Trophoblast cell (in vitro differentiated cells and primary cell): ENCODE measurements around the gene DLG2.
"Not testable (repeated sequence)": the region's sequence is repeated elsewhere in the genome, so short reads cannot be mapped to it uniquely, and the experiment has no call there.

Experiments
- DNase-seq, 2 donors: peaks; one replicate each; pipeline ENCODE4 v3.0.0-alpha.2; 2016
- H2AFZ ChIP-seq: 2 replicates; pipeline ENCODE4 v1.6.1; 2013; ENCODE audit warnings: low read length, moderate library complexity, mild to moderate bottlenecking; ENCODE audit not compliant: insufficient read depth, poor library complexity
- H2AK5ac ChIP-seq: 2 replicates; pipeline ENCODE4 v1.6.1; 2013; ENCODE audit warnings: mild to moderate bottlenecking, low read length
- H2BK120ac ChIP-seq: 2 replicates; pipeline ENCODE4 v1.6.1; 2013; ENCODE audit warnings: low read length, mild to moderate bottlenecking, moderate library complexity; ENCODE audit not compliant: insufficient read depth, poor library complexity
- H2BK12ac ChIP-seq: 2 replicates; pipeline ENCODE4 v1.6.1; 2013; ENCODE audit warnings: mild to moderate bottlenecking, low read length, moderate library complexity
- H2BK5ac ChIP-seq: 2 replicates; pipeline ENCODE4 v1.6.1; 2013; ENCODE audit warnings: low read length, low read depth, moderate library complexity, mild to moderate bottlenecking; ENCODE audit not compliant: poor library complexity
- H3K14ac ChIP-seq: 2 replicates; pipeline ENCODE4 v1.6.1; 2013; ENCODE audit warnings: mild to moderate bottlenecking, low read length
- H3K18ac ChIP-seq: 2 replicates; pipeline ENCODE4 v1.6.1; 2013; ENCODE audit warnings: mild to moderate bottlenecking, low read length
- H3K23ac ChIP-seq: 2 replicates; pipeline ENCODE4 v1.6.1; 2013; ENCODE audit warnings: low read length
- H3K27ac ChIP-seq: 2 replicates; pipeline ENCODE4 v1.5.1; 2013; ENCODE audit warnings: low read depth, mild to moderate bottlenecking, inconsistent platforms, low read length, moderate library complexity
- H3K27me3 ChIP-seq: 2 replicates; pipeline ENCODE4 v1.6.1; 2013; ENCODE audit warnings: inconsistent platforms, mild to moderate bottlenecking, low read length, moderate library complexity; ENCODE audit not compliant: insufficient read depth
- H3K36me3 ChIP-seq, 2 experiments: 1 replicate in 1 of 2; 2 replicates in 1 of 2; pipeline ENCODE4 v1.6.1; 2013; ENCODE audit warnings: low read length in 2 of 2, mild to moderate bottlenecking in 2 of 2, moderate library complexity in 1 of 2; ENCODE audit not compliant: insufficient read depth in 2 of 2, control insufficient read depth in 1 of 2
- H3K4ac ChIP-seq: 2 replicates; pipeline ENCODE4 v1.6.1; 2013; ENCODE audit warnings: low read depth, mild to moderate bottlenecking, low read length, moderate library complexity
- H3K4me1 ChIP-seq, 2 experiments: 1 replicate in 1 of 2; 2 replicates in 1 of 2; pipeline ENCODE4 v1.6.1; 2013; ENCODE audit warnings: low read length in 2 of 2, mild to moderate bottlenecking in 2 of 2, moderate library complexity in 1 of 2; ENCODE audit not compliant: insufficient read depth in 2 of 2, control insufficient read depth in 1 of 2
- H3K4me2 ChIP-seq: 2 replicates; pipeline ENCODE4 v1.6.1; 2013; ENCODE audit warnings: inconsistent platforms, mild to moderate bottlenecking, low read length, moderate library complexity
- H3K4me3 ChIP-seq: 2 replicates; pipeline ENCODE4 v1.5.1; 2013; ENCODE audit warnings: mild to moderate bottlenecking, low read depth, low read length, inconsistent platforms
- H3K79me1 ChIP-seq: one replicate; pipeline ENCODE4 v1.6.1; 2013; ENCODE audit warnings: low read length
- H3K79me2 ChIP-seq: 2 replicates; pipeline ENCODE4 v1.6.1; 2013; ENCODE audit warnings: low read length, mild to moderate bottlenecking; ENCODE audit not compliant: control insufficient read depth, insufficient read depth, poor library complexity
- H3K9ac ChIP-seq: 2 replicates; pipeline ENCODE4 v1.6.1; 2013; ENCODE audit warnings: mild to moderate bottlenecking, low read length
- H3K9me3 ChIP-seq: 2 replicates; pipeline ENCODE4 v1.6.1; 2013; ENCODE audit warnings: low read depth, mild to moderate bottlenecking, control low read depth, inconsistent platforms, low read length; ENCODE audit not compliant: insufficient read depth
- H4K12ac ChIP-seq: 2 replicates; pipeline ENCODE4 v1.6.1; 2013; ENCODE audit warnings: low read depth, mild to moderate bottlenecking, low read length, moderate library complexity
- H4K8ac ChIP-seq: 2 replicates; pipeline ENCODE4 v1.6.1; 2013; ENCODE audit warnings: low read depth, mild to moderate bottlenecking, low read length, moderate library complexity
- H4K91ac ChIP-seq: one replicate; pipeline ENCODE4 v1.6.1; 2013; ENCODE audit warnings: low read depth, mild to moderate bottlenecking, low read length, moderate library complexity
- WGBS: extraction: QIAGEN DNeasy Blood & Tissue Kit; methylation state at CpG from one replicate; pipeline ENCODE4 v1.1.7; 2013; ENCODE audit warnings: missing lambda C conversion rate; ENCODE audit not compliant: insufficient read length, insufficient coverage; ENCODE audit errors: extremely low coverage; 5-methylcytosine and 5-hydroxymethylcytosine counted together

Gene DLG2

DNA sequence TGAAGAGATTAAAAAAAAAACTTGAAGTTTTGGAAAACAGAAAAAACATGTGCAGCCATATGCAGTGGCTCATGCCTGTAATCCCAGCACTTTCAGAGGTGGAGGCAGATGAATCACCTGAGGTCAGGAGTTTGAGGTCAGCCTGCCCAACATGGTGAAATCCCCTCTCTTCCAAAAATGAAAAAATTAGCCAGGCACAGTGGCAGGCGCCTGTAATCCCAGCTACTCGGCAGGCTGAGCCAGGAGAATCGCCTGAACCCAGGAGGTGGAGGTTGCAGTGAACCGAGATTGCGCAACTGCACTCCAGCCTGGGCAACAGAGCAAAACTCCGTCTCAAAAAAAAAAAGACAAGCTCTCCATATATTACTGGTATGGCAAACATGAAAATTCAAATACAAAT is 7.6 kb downstream of the DLG2 start:
- Histone ChIP-seq H3K9me3 (no peaks in the 10 kb centered on the region), H2AK5ac (no peak overlapping the region), H2BK120ac (no peak overlapping the region), H3K4me1 (no peaks in the 10 kb centered on the region), H3K4ac (no peak overlapping the region), H2AFZ (no peak overlapping the region), H3K79me1 (no peaks in the 10 kb centered on the region), H3K36me3 (no peaks in the 10 kb centered on the region), H4K8ac (no peak overlapping the region), H3K4me2 (no peak overlapping the region), H2BK5ac (no peak overlapping the region), H4K12ac (no peak overlapping the region), H4K91ac (no peak overlapping the region), H3K4me3 (no peak overlapping the region), H3K18ac (no peak overlapping the region), H3K14ac (no peak overlapping the region), H3K23ac (no peak overlapping the region), H3K9ac (no peak overlapping the region), H3K27ac (no peak overlapping the region), H3K27me3 (no peaks in the 10 kb centered on the region), H2BK12ac (no peak overlapping the region), H3K79me2 (no peaks in the 10 kb centered on the region)
- DNase-seq: no peak
- no CpG with 5 or more reads among the region's 6 CpGs for whole genome bisulfite sequencing

DNA sequence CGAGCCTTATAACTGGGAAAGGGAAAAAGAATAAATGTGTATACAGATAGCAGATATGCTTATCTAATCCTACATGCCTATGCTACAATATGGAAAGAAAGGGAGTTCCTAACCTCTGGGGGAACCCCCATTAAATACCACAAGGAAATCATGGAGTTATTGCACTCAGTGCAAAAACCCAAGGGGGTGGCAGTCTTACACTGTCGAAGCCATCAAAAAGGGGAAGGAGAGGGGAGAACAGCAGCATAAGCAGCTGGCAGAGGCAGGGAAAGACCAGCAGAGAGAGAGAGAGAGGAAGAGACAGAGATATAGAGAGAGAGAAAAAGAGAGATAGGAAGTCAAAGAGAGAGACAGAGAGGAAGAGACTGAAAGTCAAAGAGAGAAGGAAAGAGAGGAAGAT is 15.5 kb downstream of the DLG2 start:
- not testable (repeated sequence) for H2BK12ac ChIP-seq, H4K8ac ChIP-seq, H3K18ac ChIP-seq, H3K23ac ChIP-seq, H3K27me3 ChIP-seq, H3K4me3 ChIP-seq, H4K91ac ChIP-seq, H3K9ac ChIP-seq, H3K9me3 ChIP-seq, H3K27ac ChIP-seq, H4K12ac ChIP-seq, H3K79me2 ChIP-seq, H2BK120ac ChIP-seq, H3K4me2 ChIP-seq, DNase-seq, H3K36me3 ChIP-seq, H3K79me1 ChIP-seq, H3K4ac ChIP-seq, H2AFZ ChIP-seq, H3K14ac ChIP-seq, H2AK5ac ChIP-seq, H3K4me1 ChIP-seq, H2BK5ac ChIP-seq
- WGBS: no CpG with 5 or more reads among the region's 2 CpGs

DNA sequence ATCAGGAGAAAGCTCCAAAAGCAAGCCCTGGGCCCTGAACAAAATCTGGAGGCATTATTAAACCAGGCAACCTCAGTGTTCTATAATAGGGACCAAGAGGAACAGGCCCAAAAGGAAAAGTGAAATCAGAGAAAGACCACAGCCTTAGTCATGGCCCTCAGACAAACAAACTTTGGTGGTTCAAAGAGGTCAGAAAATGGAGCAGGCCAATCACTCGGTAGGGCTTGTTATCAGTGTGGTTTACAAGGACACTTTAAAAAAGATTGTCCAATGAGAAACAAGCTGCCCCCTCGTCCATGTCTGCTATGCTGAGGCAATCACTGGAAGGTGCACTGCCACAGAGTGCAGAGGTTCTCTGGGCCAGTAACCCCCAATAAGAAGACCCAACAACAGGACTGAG is 17.9 kb downstream of the DLG2 start:
- H4K8ac ChIP-seq, H3K9me3 ChIP-seq, H3K14ac ChIP-seq, H3K27ac ChIP-seq, H3K79me1 ChIP-seq, H3K23ac ChIP-seq, H3K79me2 ChIP-seq, H2BK120ac ChIP-seq, H2BK12ac ChIP-seq, H3K4me2 ChIP-seq, H2BK5ac ChIP-seq, H3K18ac ChIP-seq, H3K9ac ChIP-seq, H3K27me3 ChIP-seq, H3K4ac ChIP-seq, H3K4me3 ChIP-seq, DNase-seq, H2AFZ ChIP-seq, H2AK5ac ChIP-seq, H3K4me1 ChIP-seq, H3K36me3 ChIP-seq, H4K12ac ChIP-seq, H4K91ac ChIP-seq: not testable (repeated sequence)
- WGBS: no CpG with 5 or more reads among the region's 2 CpGs

DNA sequence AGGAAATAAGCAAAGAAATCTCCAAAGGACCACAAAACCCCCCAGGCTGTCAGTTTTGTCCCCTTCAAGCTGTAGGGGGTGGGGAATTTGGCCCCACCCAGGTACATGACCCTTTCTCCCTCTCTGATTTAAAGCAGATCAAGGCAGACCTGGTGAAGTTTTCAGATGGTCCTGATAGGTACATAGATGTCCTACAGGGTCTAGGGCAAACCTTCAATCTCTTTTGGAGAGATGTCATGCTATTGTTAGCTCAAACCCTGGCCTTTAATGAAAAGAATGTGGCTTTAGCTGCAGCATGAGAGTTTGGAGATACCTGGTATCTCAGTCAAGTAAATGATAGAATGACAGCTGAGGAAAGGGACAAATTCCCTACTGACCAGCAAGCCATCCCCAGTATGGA is 18.5 kb downstream of the DLG2 start:
- not testable (repeated sequence) for H3K9ac ChIP-seq, H3K14ac ChIP-seq, H4K8ac ChIP-seq, H3K18ac ChIP-seq, H3K27ac ChIP-seq, H3K4ac ChIP-seq, H2BK5ac ChIP-seq, H3K79me2 ChIP-seq, H3K79me1 ChIP-seq, H3K4me2 ChIP-seq, H3K27me3 ChIP-seq, H2AK5ac ChIP-seq, H3K9me3 ChIP-seq, H2BK12ac ChIP-seq, DNase-seq, H3K36me3 ChIP-seq, H3K23ac ChIP-seq, H3K4me1 ChIP-seq, H2AFZ ChIP-seq, H3K4me3 ChIP-seq, H4K91ac ChIP-seq, H4K12ac ChIP-seq, H2BK120ac ChIP-seq

DNA sequence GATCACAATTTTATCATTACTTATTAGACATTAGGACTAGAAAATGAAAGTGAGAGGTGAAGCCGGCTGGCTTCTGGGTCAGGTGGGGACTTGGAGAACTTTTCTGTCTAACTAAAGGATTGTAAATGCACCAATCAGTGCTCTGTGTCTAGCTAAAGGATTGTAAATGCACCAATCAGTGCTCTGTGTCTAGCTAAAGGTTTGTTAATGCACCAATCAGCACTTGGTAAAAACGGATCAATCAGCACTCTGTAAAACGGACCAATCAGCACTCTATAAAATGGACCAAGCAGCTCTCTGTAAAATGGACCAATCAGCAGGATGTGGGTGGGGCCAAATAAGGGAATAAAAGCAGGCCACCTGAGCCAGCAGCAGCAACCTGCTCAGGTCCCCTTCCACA is 20.9 kb downstream of the DLG2 start:
- WGBS: no CpG with 5 or more reads among the region's 3 CpGs
- not testable (repeated sequence) for H3K36me3 ChIP-seq, H3K9me3 ChIP-seq, H3K23ac ChIP-seq, H2BK12ac ChIP-seq, H2AFZ ChIP-seq, H3K4me2 ChIP-seq, H4K8ac ChIP-seq, H3K79me1 ChIP-seq, H3K4me3 ChIP-seq, H3K18ac ChIP-seq, H4K12ac ChIP-seq, H3K79me2 ChIP-seq, H2BK5ac ChIP-seq, H3K27me3 ChIP-seq, H4K91ac ChIP-seq, H3K4me1 ChIP-seq, H3K4ac ChIP-seq, H3K14ac ChIP-seq, H3K27ac ChIP-seq, H3K9ac ChIP-seq, DNase-seq, H2AK5ac ChIP-seq, H2BK120ac ChIP-seq
